ENCODE measurements around the gene TTI1.

DNA sequence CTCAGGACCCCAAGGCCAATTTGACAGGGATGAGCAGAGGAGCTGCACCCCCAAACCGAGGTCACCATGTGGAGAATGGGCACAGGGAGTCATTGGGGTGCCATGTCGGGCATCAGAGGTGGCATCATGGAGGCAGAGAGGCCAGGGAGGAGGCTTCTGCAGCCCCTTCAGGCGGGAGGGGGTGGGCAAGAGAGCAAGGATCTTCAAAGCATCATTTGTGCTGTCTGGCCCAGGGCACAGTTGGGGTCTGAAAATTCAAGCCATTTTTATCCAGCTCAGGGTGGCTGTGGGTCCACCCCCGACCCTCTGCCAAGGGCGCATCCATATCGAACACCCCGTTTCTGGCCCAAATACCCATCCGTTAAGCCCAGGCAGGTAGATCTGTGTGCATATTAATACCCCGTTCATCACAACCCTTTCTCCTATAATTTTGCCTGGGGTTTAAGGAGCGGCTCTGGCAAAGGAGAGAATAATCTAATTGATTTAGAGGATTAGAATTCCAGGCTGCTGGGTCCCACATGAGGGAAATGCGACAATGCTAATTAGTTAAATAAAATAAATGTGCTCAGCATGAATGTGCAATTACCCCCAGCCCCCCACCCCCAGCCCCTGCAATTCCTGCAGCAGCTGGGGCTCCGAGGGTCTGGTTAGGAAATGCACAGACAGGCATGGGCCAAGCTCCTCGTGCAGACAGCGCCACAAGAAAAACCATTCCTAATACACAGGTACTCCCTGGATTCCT lies 98.5 kb downstream of the TTI1 start:
- TF ChIP-seq ZNF274 (IDR thresholded peaks at IDR 0.05; ENCODE audit: low read length) (no peak), ZNF274 (tag by site-specific recombination; IDR thresholded peaks at IDR 0.05; ENCODE audit: borderline replicate concordance) (no peak), ZNF362 (tag by site-specific recombination; IDR thresholded peaks at IDR 0.05) (no peak), ZSCAN30 (tag by site-specific recombination; IDR thresholded peaks at IDR 0.05) (no peak), ZNF394 (tag by site-specific recombination; IDR thresholded peaks at IDR 0.05; ENCODE audit: borderline replicate concordance) (no peak), CTCF (tag by site-specific recombination; IDR thresholded peaks at IDR 0.05) (no peak), MYNN (tag by site-specific recombination; IDR thresholded peaks at IDR 0.05; ENCODE audit: borderline replicate concordance) (no peak), PRDM10 (tag by site-specific recombination; IDR thresholded peaks at IDR 0.05) (no peak), ZNF555 (tag by site-specific recombination; conservative IDR thresholded peaks at IDR 0.05) (no peak)
- TF ChIP-seq, protein P1, sequence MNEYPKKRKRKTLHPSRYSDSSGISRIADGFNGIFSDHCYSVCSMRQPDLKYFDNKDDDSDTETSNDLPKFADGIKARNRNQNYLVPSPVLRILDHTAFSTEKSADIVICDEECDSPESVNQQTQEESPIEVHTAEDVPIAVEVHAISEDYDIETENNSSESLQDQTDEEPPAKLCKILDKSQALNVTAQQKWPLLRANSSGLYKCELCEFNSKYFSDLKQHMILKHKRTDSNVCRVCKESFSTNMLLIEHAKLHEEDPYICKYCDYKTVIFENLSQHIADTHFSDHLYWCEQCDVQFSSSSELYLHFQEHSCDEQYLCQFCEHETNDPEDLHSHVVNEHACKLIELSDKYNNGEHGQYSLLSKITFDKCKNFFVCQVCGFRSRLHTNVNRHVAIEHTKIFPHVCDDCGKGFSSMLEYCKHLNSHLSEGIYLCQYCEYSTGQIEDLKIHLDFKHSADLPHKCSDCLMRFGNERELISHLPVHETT (tag by site-specific recombination; IDR thresholded peaks at IDR 0.05) = no peak

Measured in HEK293 (cell line).